Activated T-helper 1 cell treated with Interleukin-2 at 50 U/mL for 16 hours (primary cell): Measurements from ENCODE around the gene ZC3H4.
"Not testable (repeated sequence)": the region's sequence is repeated elsewhere in the genome, so short reads cannot be mapped to it uniquely, and the experiment has no call there.

Experiments
- DNase-seq: peaks from one replicate; pipeline ENCODE4 v3.0.0-alpha.2; 2020; ENCODE audit warnings: low read depth

ZC3H4 gene

GRCh38 chr19:47107953-47108746 is 5.4 kb downstream of the ZC3H4 start:
- DNase-seq: no peak

GRCh38 chr19:47107202-47107952 is 6.2 kb downstream of the ZC3H4 start:
- DNase-seq: no peak

- no peak for DNase-seq
These were observed 6.8 kb downstream of the ZC3H4 start for GRCh38 chr19:47106821-47107201.

- DNase-seq: no peak
These were observed 7.7 kb downstream of the ZC3H4 start for GRCh38 chr19:47105874-47106273.

GRCh38 chr19:47104680-47105079 is 8.9 kb downstream of the ZC3H4 start:
- no peak for DNase-seq

GRCh38 chr19:47102346-47103060 is 11.1 kb downstream of the ZC3H4 start:
- DNase-seq: no peak

GRCh38 chr19:47101116-47101515 is 12.5 kb downstream of the ZC3H4 start:
- DNase-seq: not testable (repeated sequence)

- DNase-seq: no peak
These were observed 13.3 kb downstream of the ZC3H4 start for GRCh38 chr19:47100290-47100689.

GRCh38 chr19:47099576-47100050 is 14.0 kb downstream of the ZC3H4 start:
- no peak for DNase-seq

GRCh38 chr19:47098608-47099007 is 15.0 kb downstream of the ZC3H4 start:
- DNase-seq: no peak

- DNase-seq: no peak
These were observed 16.0 kb downstream of the ZC3H4 start for GRCh38 chr19:47097396-47098201.

- no peak for DNase-seq
These were observed 16.9 kb downstream of the ZC3H4 start for GRCh38 chr19:47096721-47097120.

- DNase-seq: no peak
These were observed 17.4 kb downstream of the ZC3H4 start for GRCh38 chr19:47096100-47096704.

- DNase-seq: no peak
These were observed 18.0 kb downstream of the ZC3H4 start for GRCh38 chr19:47095476-47096099.

- no peak for DNase-seq
These were observed 18.8 kb downstream of the ZC3H4 start for GRCh38 chr19:47094557-47095475.

- DNase-seq: no peak
These were observed 19.7 kb downstream of the ZC3H4 start for GRCh38 chr19:47093841-47094240.

GRCh38 chr19:47093254-47093653 is 20.3 kb downstream of the ZC3H4 start:
- DNase-seq: no peak

- no peak for DNase-seq
These were observed 23.7 kb downstream of the ZC3H4 start for GRCh38 chr19:47089767-47090350.

- DNase-seq: no peak
These were observed 27.3 kb downstream of the ZC3H4 start for GRCh38 chr19:47086280-47086679.
